HG03378 (cell line): ENCODE results near the gene CFAP46.
"Not testable (repeated sequence)": the region's sequence is repeated elsewhere in the genome, so short reads cannot be mapped to it uniquely, and the experiment has no call there.

Source experiments
- ATAC-seq: cut with Tn5 transposase; IDR thresholded peaks from one replicate; pipeline ENCODE4 v1.9.1; 2021; ENCODE audit warnings: mild to moderate bottlenecking, moderate library complexity; ENCODE audit not compliant: unreplicated experiment

The CFAP46 gene

DNA sequence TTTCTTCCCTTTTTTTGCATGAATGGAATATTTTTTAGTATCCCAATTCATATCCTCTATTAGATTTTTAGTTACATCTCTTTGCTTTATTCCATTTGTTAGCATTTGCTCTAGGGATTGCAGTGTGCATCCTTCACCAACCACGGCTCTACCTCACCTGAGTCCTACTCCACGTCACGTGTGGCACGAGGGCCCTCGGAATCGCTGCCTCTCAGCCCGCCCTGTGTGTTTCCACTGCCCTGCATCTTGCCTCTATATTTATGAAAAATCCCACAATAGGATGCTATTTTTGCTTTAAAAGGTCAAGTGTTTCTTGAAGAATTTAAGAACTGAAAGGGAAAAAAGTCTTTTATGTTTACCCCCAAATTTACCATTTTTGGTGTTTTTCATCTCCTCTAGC is 41.0 kb downstream of the CFAP46 start:
- no peak for ATAC-seq

DNA sequence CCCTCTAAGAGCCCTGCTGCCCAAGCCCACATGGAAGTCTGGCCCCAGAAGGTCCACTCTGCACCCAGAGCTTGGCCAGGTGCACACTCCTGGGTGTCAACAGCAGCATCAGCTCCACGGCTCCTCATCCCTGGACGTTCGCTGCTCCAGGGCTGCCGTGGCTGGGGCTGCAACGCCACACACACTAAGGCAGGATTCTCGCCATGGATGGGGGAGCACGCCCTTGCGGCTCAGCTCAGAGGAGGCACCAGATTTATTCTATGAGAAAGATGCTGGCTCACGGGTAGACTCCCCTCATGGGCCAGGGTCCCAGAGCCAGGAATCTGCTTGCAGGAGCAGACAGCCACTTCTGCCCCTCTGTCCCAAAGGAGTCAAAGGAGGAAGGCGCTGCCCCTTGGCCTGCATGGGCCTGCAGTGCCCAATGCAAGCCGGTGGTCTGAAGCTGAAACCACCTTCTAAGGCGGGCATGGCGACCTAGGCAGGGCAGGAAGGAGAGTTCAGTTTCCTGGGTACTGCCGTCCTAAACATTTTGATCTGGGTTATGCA is 42.1 kb downstream of the CFAP46 start:
- ATAC-seq: no peak

DNA sequence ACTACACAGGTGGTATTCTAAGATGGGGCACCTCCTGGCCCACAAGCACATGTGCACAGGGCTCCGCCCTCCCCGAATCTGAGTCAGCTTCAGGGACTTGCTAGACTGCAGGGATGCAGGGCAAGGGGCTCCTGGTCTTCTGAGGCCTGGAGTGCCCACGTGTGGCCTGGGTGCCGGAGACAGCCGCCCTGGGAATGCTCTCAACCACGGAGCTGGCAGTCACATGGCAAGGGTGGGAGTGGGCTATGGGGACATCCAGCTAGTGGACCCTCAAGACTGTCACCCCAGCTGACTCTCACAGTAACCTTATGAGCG is 42.7 kb downstream of the CFAP46 start:
- no peak for ATAC-seq

DNA sequence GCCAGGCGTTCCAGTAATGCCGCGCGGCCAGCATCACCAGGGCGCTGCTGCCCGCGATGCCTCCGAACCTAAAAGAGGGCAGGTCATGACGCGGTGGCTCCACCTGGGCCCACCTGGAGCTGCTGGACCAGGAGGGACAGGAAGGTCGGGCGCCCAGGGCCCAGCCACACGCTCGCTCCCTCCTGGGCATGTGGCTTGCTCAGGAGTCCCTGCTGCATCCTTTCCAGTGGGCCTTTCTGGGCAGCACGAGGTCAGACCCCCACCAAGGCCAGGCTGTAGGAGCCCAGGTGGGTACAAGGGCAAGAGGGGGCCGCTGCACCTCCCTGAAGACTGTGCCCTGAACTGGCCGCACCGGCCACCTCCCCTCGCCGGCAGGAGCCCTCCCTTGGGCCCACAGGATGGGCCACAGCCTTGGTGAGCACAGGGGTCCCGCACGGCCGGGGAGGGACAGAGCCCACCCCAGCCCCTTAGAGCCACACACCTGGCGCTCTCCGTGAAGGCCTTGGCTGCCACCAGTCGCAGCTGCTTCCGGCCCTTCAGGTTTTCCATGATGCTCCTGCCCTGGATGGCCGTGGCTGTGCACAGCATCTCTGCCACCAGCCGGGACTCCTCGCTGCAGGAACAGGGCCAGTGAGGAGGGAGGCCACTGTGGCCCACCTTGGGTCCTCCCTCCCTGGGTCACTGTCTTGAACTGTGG is 43.2 kb downstream of the CFAP46 start:
- ATAC-seq: no peak

DNA sequence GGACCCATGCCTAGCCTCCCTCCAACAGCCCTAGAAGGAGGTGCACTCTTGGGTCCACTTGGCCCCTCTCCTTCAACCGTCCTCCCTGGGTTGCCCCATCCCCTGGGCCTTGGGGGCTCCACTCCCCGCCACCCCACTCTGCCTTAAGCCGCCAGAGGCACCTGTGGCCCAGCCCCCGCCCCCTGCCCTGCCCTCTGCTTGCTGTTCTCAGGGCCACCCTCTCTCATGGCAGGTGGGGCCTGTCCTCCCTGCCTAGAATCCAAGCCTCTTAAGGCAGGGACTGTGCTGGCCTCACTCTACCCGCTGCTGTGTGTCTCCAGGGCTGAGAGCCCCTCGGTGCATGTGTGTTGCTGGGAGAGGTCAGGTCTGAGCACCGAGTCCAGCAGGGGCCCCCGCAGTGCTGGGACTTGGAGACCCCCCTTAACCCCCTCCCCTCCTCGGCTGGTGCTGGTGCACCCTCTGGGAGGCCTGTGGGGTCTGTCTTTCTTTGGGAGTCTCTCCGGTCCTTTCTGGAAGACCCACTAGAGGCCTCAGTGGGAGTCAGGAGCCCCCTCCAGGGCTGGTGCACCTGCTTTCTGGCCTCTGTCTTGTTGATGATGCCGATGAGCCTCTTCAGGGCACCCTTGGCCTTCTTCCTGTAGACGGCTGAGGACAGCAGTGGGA is 43.8 kb downstream of the CFAP46 start:
- no peak for ATAC-seq

DNA sequence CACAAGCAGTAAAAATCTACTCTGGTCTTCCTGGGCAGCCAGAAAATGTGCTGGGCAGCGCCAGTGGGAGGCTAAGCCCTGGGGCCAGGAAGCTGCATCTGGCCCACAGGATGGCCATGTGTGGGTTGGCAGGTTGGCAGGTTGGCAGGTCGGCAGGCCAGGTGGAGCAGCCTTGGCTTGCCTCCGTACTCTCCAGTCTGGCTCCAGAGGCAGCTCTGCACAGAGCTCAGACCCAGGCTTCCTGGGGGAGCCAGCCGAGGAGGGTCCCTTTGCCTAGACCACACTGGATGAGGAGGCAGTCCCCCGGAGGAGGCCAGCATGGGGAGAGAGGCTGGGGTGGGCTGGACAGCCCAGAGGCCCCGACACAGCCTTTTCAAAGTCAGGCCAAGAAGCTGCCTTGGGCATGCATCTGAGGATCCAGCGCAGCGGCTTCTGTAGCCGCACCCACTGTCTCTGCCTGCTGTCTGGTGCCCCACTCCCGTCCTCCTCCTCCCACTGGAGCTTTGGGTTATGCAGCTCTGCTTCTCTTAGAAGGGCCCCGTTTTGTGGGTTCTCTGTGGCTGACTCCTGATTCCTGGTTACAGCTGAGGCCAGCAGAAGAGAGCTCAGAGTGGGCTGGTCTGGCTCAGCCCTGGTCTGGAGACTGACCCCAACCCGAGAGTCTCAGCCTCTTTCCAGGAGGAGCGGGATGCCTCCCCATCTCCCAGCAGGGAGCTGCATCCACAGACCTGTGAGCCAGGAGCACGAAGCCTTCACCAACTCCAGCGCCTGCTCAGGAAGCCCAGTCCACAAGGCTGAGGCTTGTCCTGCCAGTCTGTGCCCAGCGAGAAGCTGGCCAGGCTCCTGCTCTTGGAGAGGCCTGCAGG is 44.6 kb downstream of the CFAP46 start:
- no peak for ATAC-seq

DNA sequence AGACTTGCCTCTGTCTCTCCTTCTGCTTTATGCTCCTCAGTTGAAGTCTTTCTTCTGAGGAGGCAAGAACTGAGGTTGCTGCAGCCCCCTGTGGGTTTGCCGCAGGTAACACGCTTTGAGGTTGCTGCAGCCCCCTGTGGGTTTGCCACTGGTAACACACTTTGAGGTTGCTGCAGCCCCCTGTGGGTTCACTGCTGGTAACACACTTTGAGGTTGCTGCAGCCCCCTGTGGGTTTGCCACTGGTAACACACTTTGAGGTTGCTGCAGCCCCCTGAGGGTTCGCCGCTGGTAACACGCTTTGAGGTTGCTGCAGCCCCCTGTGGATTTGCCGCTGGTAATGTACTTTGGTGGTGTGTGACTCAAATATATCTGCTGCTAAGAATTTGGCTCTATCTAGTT is 48.6 kb downstream of the CFAP46 start:
- ATAC-seq: not testable (repeated sequence)

DNA sequence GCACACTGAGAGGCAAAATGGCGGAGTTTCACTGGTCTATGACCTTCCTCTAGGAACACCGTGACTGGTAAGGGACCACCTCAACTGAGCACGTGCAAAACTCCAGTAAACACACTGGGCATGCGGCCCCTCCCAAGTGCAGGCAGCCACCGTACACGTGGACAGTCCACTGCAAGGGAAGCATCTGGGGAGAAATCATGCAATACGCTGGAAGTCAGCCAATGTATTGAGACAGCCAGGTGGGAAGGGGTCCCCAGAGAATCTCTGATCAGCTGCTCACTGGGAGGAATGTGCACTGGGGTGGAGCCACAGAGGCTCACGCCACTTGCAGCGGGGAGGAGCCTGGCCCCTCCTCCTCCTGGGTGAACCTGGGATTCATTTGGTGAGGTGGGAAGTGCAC is 49.3 kb downstream of the CFAP46 start:
- no peak for ATAC-seq

DNA sequence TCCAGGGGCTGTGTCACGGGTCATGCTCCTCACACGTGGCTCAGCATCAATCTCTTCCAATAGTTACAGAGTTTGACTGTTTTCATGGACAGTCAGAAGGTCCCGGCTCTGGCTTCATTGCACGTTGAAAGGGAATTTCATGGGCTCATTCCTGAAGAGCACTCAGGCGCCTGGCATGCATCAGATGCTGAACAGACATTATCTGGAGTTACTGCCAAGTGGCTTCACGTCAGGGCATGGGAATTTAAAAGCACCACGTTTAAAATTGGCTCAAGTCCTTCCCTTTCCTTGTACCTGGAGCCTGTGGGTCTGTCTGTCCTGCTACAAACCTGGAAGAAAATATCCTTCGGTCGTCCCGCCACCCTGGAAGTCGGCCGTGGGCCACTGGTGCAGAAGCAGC is 50.4 kb downstream of the CFAP46 start:
- ATAC-seq: no peak

DNA sequence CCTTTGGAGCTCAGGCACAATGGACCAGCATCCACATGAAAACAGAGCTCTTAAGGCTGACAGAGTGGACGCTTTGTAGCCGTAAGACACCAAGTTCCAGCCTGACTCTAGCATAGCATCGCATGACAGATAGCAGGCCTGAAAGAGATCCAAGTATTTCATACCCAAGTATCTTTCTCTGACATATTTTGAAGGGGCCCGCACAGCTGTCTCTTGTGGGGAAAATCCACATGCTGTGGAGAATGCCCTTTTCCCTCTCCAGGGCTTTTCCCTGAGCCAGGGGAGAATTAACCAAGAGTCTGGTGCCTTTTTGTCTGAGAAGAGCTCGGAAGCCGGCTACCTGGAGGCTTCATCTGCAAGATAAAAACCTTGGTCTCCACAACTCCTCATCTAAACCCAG is 51.0 kb downstream of the CFAP46 start:
- no peak for ATAC-seq

DNA sequence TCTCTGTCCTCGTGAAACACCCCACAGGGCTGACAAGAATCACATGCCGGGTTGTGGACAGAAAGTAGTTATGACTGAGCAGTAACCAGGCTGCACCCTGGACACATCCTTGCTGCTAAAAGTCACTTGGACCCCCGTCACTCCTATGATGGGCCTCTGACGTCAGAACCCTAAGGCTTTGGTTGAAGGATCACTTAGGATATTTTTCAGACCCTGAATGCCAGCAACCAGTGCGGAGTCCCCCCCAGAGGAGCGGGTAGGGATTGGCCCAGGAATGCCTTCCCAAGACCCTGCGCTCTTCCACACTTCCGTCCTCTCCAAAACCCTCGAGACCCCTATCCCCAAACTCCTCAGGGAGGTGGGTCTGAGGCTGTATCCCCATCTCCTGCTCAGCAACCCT is 52.1 kb downstream of the CFAP46 start:
- ATAC-seq: no peak

DNA sequence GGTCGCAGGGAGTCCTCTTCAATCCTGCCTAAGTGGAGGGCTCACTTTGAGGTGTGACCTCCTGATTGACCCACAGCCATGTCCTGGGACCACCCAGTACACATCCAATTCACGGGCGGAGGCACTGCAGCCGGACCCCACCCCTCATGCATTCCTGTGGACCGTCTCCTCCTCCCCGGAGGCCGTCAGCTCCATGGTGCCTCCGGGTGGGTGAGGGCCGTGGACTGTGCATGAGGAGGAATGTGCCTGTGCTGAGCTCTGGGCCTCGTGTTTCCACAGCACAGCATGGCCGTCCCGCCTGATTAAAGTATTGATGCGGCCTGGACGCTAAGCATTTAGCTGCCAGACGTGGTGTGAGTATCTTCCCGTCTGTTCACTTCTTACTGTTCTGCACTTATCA is 52.8 kb downstream of the CFAP46 start:
- no peak for ATAC-seq

DNA sequence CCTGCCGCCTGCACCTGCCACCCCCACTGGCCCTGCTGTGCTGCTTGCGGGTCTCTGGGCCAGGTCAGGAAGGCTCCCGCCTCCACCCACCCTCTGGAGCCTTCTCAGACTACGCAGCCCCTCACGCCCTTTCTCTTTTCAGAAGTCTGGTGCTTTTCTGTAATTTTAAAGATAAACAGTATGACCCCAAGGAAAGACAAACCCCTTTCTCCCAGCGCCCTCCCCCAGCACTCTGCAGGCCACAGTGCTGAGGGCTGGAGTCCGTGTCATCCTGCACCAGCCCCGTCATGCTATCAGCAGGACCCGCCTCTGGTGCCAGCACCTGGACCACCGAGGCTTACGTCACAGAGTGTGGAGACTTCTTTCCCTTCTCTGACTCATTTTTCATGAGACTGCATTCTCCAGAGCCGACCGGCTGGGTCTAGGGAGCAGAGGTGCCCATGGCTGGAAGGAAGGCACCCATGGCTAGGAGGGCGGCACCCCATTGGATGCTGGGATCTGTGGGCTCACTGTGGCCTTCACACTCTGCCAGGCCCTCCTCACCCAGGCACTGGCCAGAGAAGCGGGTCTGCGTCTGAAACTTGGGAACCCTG is 53.4 kb downstream of the CFAP46 start:
- no peak for ATAC-seq

DNA sequence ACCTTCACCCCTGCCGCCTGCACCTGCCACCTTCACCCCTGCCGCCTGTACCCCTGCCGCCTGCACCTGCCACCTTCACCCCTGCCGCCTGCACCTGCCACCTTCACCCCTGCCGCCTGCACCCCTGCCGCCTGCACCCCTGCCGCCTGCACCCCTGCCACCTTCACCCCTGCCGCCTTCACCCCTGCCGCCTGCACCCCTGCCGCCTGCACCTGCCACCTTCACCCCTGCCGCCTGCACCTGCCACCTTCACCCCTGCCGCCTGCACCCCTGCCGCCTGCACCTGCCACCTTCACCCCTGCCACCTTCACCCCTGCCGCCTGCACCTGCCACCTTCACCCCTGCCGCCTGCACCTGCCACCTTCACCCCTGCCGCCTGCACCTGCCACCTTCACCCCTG is 53.9 kb downstream of the CFAP46 start:
- not testable (repeated sequence) for ATAC-seq

DNA sequence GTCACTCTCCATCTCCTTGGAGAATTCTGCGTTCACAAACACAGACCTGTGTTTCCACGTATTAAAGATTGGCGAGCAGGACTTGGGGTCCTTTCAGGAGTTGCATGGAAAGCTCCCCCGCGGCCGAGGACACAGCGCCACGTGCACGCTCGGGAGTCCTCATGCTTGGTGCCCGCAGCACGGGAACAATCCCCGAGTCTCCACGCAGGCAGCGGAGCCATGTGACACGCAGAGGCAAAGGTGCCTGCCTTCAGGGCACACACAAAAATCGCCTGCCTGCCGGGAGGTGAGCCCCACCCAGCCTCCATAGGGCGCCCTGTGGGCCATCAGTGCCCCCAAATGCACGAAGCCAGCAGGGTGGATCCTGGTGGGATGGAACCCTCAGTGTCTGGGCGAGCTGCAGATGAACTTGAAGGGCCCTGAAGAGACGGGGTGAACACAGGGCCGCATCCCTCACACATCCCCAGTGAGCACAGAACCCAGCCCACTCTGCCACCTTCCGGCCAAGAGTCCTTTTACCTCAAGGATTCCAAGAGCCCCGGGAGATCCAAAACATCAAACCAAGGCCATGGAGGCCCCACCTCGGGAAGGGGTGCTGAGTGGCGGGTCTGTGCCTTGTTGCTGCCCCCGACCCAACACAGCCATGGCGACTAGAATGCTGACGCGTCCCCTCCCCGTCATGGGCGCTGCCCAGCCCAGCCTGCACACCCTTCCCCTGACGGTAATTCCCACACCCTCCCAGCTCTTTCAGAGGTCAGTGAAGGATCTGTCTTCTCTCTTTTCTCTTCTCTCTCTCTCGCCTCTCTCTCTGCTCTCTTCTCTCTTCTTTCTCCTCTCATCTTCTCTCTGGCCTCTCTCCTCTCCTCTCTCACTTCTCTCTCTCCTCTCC is 55.9 kb downstream of the CFAP46 start:
- ATAC-seq: no peak

DNA sequence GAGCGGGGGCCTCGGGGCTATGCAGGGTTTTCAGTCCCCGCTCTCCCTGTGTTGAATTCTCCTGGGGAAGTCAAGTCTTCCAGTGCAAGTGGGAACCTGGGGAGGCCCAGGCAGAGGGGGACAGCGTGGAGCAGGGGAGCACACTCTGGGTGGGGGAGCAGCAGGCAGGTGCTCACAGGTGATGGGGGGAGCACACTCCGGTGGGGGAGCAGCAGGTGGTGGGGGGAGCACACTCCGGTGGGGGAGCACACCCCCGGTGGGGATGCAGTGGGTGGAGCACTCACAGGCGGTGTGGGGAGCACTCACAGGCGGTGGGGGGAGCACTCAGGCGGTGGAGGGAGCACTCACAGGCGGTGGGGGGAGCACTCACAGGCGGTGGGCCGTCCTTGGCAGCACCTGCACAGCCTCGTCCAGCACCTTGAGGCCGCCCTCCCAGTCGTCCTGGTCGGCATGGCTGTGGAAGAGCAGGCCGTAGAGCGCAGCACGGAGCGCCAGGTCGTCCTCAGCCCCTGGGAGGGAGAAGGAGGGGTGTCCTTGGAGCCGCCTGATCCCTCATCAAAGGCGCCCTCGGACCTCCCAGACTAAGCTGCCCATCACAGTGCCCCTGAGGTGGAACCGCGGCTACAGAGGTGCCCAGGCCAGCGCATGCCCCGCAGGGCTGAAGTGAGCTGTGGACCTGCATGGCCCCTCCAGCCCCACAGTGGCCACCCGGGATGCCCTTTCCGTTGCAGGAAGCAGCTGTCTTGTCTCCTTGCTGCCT is 56.7 kb downstream of the CFAP46 start:
- no peak for ATAC-seq

DNA sequence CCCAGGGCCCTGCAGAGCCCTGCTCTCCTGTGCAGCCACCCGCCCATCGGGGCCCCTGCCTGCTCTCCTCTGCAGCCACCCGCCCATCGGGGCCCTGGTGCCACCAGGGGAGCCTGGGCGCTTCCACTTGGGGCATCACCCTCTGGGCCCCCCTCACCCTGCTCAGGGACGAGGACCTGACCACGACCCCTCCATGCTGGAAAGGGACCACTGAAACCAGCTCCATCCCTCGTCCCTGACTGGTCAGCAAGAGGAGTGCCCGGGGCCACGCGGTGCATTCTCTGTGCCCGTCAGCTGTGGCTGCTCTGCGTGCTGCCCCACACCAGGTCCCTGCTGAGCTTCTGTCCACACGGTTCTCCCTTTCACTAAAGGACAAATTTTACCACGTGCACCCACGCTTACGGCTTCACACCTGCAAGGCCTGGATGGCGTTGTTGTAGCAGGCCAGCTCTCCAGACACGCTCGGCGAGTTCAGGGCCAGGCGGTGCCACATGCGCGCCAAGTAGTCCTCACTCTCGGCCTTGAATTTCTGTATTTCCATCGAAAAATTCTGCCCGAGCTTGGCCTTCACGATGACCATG is 57.6 kb downstream of the CFAP46 start:
- no peak for ATAC-seq

DNA sequence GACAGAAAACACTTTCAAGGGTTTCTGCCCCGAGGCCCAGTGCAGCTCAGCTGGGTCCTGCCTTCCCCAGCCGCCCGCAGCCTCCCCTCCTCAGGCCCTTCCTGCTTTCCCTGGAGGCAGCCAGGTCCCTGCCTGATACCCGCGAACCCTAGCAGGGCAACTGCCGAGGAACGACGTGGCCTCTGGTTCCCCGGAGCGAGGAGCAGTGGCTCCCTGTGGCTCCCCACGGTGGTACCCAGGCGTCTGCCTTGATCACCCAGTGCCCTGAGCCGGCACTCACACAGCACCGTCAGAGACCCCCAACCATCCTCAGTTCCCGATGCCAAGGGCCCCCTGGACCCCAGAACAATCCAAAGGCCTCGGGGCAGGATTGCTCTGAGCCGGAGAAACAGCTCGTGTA is 58.3 kb downstream of the CFAP46 start:
- no peak for ATAC-seq

DNA sequence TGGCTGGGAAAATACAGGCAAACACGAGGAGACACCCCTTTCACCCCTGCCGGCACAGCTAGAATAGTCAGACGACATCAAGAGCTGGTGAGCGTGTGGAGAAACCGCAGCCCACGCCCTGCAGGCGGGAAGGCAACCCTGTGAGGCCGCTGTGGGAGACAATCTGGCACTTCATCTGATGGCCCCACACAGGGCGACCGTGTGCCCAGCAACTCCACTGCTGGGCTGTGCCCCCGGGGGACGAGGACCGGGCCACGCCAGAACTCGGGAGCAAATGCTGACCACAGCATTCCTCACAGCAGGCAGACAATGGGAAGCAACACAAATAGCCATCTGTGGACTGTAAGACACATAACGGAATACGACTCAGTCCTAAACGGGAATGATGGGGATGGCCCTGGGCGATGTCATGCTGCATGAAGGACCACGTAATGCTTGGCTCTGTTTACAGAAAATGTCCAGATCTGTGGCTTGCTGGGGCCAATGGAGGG is 58.9 kb downstream of the CFAP46 start:
- ATAC-seq: no peak
